WTC11 (cell line): Measurements from ENCODE around the gene SLCO1C1. TPM values are rescaled to one million over a fixed set of nuclear protein-coding genes. Genes with fewer than 3 reads are reported as not detected.

Source experiments
- ATAC-seq: fragments of 200-7000 bp; cut with Tn5 transposase; 2 replicates; pipeline ENCODE4 v1.10.0; 2021; ENCODE audit warnings: mild to moderate bottlenecking, moderate library complexity
- CTCF ChIA-PET: fragments of 300-600 bp; sonication (Branson Sonifier 250); formaldehyde crosslinking; loops from one replicate; lab custom pipeline; 2021; ENCODE audit warnings: antibody characterized with exemption; lab: Charles Lee
- POLR2A ChIA-PET: fragments of 350-600 bp; sonication (Branson Sonifier 250); formaldehyde crosslinking; loops from one replicate; lab custom pipeline; 2021; ENCODE audit warnings: antibody characterized with exemption; lab: Charles Lee
- DNase-seq: peaks from one replicate; pipeline ENCODE4 v3.0.0; 2021; ENCODE audit warnings: low spot score
- H3K27ac Mint-ChIP-seq: 2 replicates; pipeline ENCODE4 v1.8.0; 2021; ENCODE audit warnings: mixed read lengths
- H3K27me3 Mint-ChIP-seq: 2 replicates; pipeline ENCODE4 v1.8.0; 2021; ENCODE audit warnings: low read depth, mild to moderate bottlenecking, moderate library complexity, mixed read lengths
- H3K36me3 Mint-ChIP-seq: 2 replicates; pipeline ENCODE4 v1.8.0; 2021; ENCODE audit warnings: mixed read lengths
- H3K4me1 Mint-ChIP-seq: 2 replicates; pipeline ENCODE4 v1.8.0; 2022; ENCODE audit warnings: mixed read lengths
- H3K4me3 Mint-ChIP-seq: 2 replicates; pipeline ENCODE4 v1.8.0; 2021; ENCODE audit warnings: mild to moderate bottlenecking, moderate library complexity, mixed read lengths
- H3K9me3 Mint-ChIP-seq: 2 replicates; pipeline ENCODE4 v1.8.0; 2021; ENCODE audit warnings: mixed read lengths
- CREB1 ChIP-seq: sonication (generic); formaldehyde crosslinking; IDR thresholded peaks from 2 replicates; pipeline ENCODE4 v1.8.0; 2023; ENCODE audit warnings: mild to moderate bottlenecking, missing genetic modification reagents
- ESRRA ChIP-seq: sonication (generic); formaldehyde crosslinking; IDR thresholded peaks from 2 replicates; pipeline ENCODE4 v1.8.1; 2022; ENCODE audit warnings: mild to moderate bottlenecking, missing genetic modification reagents, borderline replicate concordance
- GABPB1 ChIP-seq: sonication (generic); formaldehyde crosslinking; IDR thresholded peaks from 2 replicates; pipeline ENCODE4 v1.8.1; 2023; ENCODE audit warnings: mild to moderate bottlenecking, missing genetic modification reagents
- GTF2I ChIP-seq: fragments of 250-450 bp; sonication (Bioruptor Pico); conservative IDR thresholded peaks from 2 replicates; pipeline ENCODE4 v1.4.0; 2021; ENCODE audit warnings: mild to moderate bottlenecking
- HMGA2 ChIP-seq: fragments of 250-450 bp; sonication (Bioruptor Pico); IDR thresholded peaks from 2 replicates; pipeline ENCODE4 v1.4.0; 2021; ENCODE audit warnings: mild to moderate bottlenecking, moderate library complexity
- JAZF1 ChIP-seq: fragments of 250-450 bp; sonication (Bioruptor Pico); IDR thresholded peaks from 2 replicates; pipeline ENCODE4 v1.9.0; 2021; ENCODE audit warnings: moderate library complexity, mild to moderate bottlenecking, inconsistent platforms
- JUN ChIP-seq: sonication (generic); formaldehyde crosslinking; IDR thresholded peaks from 2 replicates; pipeline ENCODE4 v1.8.0; 2023; ENCODE audit warnings: mild to moderate bottlenecking, missing genetic modification reagents
- NFYB ChIP-seq: sonication (generic); formaldehyde crosslinking; conservative IDR thresholded peaks from 2 replicates; pipeline ENCODE4 v1.8.0; 2022; ENCODE audit warnings: low read depth, missing genetic modification reagents
- NR1H2 ChIP-seq: sonication (generic); formaldehyde crosslinking; IDR thresholded peaks from 2 replicates; pipeline ENCODE4 v1.9.0; 2021; ENCODE audit warnings: mild to moderate bottlenecking, moderate library complexity, missing genetic modification reagents
- NR3C1 ChIP-seq: sonication (generic); formaldehyde crosslinking; conservative IDR thresholded peaks from 2 replicates; pipeline ENCODE4 v1.8.1; 2023; ENCODE audit warnings: low read depth, mild to moderate bottlenecking, missing genetic modification reagents
- PRDM15 ChIP-seq: sonication (generic); formaldehyde crosslinking; IDR thresholded peaks from 2 replicates; pipeline ENCODE4 v1.8.0; 2022; ENCODE audit warnings: missing genetic modification reagents
- PREB ChIP-seq: sonication (generic); formaldehyde crosslinking; IDR thresholded peaks from 2 replicates; pipeline ENCODE4 v1.8.1; 2022; ENCODE audit warnings: mild to moderate bottlenecking, missing genetic modification reagents, moderate library complexity, borderline replicate concordance
- ZNF671 ChIP-seq: fragments of 250-450 bp; sonication (Bioruptor Pico); IDR thresholded peaks from 2 replicates; pipeline ENCODE4 v1.8.0; 2021; ENCODE audit warnings: mild to moderate bottlenecking
- total RNA-seq: library from RNA; stranded (reverse); gene quantifications from 3 replicates; pipeline ENCODE4 v1.2.3, GENCODE V29; 2021
- TF ChIP-seq, protein P1 (sequence below): sonication (generic); formaldehyde crosslinking; IDR thresholded peaks from 2 replicates; pipeline ENCODE4 v1.8.1; 2023; ENCODE audit warnings: mild to moderate bottlenecking, missing genetic modification reagents, moderate library complexity
- TF ChIP-seq, protein P2 (sequence below): sonication (generic); formaldehyde crosslinking; IDR thresholded peaks from 2 replicates; pipeline ENCODE4 v1.8.1; 2023; ENCODE audit warnings: mild to moderate bottlenecking, missing genetic modification reagents, borderline replicate concordance
- TF ChIP-seq, protein P3 (sequence below): sonication (generic); formaldehyde crosslinking; IDR thresholded peaks from 2 replicates; pipeline ENCODE4 v1.8.1; 2022; ENCODE audit warnings: missing genetic modification reagents, borderline replicate concordance
- TF ChIP-seq, protein P4 (sequence below): fragments of 250-450 bp; sonication (Bioruptor Pico); IDR thresholded peaks from 2 replicates; pipeline ENCODE4 v1.9.0; 2021; ENCODE audit warnings: mild to moderate bottlenecking

SLCO1C1 gene
- total RNA-seq, 1 experiment from 2014 or later, result not detected

DNA sequence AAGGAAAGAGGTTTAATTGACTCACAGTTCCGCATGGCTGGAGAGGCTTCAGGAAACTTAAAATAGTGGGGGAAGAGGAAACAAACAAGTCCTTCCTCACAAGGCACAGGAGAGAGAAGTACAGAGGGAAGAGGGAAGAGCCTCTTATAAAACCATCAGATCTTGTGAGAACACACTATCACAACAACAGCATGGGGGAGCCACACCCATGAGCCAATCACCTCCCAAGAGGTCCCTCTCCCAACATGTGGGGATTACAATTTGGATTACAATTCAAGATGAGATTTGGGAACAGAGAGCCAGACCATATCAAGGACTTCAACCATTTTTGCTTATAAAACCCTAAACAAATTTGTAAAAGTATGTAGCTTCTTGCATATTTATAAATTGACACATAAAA is 45.8 kb downstream of the SLCO1C1 start:
- CTCF ChIA-PET, result no interaction called here
- DNase-seq, result no peak
- no peaks in the 10 kb centered on the region; the same call in 1 of the 2 replicates for H3K27me3 Mint-ChIP-seq
- H3K36me3 Mint-ChIP-seq, result no peaks in the 10 kb centered on the region
- ATAC-seq, result 0 out of 2 replicates have a peak, but pooled peaks have one; percentile 38
- H3K4me1 Mint-ChIP-seq, result 0 out of 2 replicates have a peak, but pooled peaks cover 3% of the 10 kb centered on the region
- POLR2A ChIA-PET, result no interaction called here
- TF ChIP-seq, protein P1, sequence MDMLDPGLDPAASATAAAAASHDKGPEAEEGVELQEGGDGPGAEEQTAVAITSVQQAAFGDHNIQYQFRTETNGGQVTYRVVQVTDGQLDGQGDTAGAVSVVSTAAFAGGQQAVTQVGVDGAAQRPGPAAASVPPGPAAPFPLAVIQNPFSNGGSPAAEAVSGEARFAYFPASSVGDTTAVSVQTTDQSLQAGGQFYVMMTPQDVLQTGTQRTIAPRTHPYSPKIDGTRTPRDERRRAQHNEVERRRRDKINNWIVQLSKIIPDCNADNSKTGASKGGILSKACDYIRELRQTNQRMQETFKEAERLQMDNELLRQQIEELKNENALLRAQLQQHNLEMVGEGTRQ (CRISPR knock-in tag), result no peak
- TF ChIP-seq NR1H2 (CRISPR knock-in tag), result no peak
- no peak for TF ChIP-seq CREB1 (CRISPR knock-in tag)
- no peak for TF ChIP-seq HMGA2
- no peak for TF ChIP-seq JAZF1 (CRISPR knock-in tag)
- no peak for TF ChIP-seq PRDM15 (CRISPR knock-in tag)
- TF ChIP-seq, all 79 proteins: peak for 0
- no peaks in the 10 kb centered on the region for H3K9me3 Mint-ChIP-seq
- H3K27ac Mint-ChIP-seq, result no peak overlapping the region
- H3K4me3 Mint-ChIP-seq, result no peak overlapping the region

GRCh38 chr12:20748198-20748597 is 53.1 kb downstream of the SLCO1C1 start:
- Mint-ChIP-seq H3K27me3 (no peaks in the 10 kb centered on the region), H3K36me3 (no peaks in the 10 kb centered on the region), H3K27ac (no peak overlapping the region), H3K4me3 (no peak overlapping the region), H3K9me3 (peaks cover 1% of the 10 kb centered on the region; the same call in 1 of the 2 replicates), H3K4me1 (no peaks in the 10 kb centered on the region)
- ATAC-seq (no peak), DNase-seq (no peak)
- ChIA-PET CTCF (no interaction called here), POLR2A (no interaction called here)
- TF ChIP-seq, protein P2, sequence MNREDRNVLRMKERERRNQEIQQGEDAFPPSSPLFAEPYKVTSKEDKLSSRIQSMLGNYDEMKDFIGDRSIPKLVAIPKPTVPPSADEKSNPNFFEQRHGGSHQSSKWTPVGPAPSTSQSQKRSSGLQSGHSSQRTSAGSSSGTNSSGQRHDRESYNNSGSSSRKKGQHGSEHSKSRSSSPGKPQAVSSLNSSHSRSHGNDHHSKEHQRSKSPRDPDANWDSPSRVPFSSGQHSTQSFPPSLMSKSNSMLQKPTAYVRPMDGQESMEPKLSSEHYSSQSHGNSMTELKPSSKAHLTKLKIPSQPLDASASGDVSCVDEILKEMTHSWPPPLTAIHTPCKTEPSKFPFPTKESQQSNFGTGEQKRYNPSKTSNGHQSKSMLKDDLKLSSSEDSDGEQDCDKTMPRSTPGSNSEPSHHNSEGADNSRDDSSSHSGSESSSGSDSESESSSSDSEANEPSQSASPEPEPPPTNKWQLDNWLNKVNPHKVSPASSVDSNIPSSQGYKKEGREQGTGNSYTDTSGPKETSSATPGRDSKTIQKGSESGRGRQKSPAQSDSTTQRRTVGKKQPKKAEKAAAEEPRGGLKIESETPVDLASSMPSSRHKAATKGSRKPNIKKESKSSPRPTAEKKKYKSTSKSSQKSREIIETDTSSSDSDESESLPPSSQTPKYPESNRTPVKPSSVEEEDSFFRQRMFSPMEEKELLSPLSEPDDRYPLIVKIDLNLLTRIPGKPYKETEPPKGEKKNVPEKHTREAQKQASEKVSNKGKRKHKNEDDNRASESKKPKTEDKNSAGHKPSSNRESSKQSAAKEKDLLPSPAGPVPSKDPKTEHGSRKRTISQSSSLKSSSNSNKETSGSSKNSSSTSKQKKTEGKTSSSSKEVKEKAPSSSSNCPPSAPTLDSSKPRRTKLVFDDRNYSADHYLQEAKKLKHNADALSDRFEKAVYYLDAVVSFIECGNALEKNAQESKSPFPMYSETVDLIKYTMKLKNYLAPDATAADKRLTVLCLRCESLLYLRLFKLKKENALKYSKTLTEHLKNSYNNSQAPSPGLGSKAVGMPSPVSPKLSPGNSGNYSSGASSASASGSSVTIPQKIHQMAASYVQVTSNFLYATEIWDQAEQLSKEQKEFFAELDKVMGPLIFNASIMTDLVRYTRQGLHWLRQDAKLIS, result no peak
- TF ChIP-seq NFYB (CRISPR knock-in tag) (no peak), GTF2I (no peak), PRDM15 (CRISPR knock-in tag) (no peak), JUN (no peak), GABPB1 (CRISPR knock-in tag) (no peak), PREB (no peak), NR3C1 (no peak), ZNF671 (CRISPR knock-in tag) (no peak), ESRRA (no peak)
- TF ChIP-seq, protein P3, sequence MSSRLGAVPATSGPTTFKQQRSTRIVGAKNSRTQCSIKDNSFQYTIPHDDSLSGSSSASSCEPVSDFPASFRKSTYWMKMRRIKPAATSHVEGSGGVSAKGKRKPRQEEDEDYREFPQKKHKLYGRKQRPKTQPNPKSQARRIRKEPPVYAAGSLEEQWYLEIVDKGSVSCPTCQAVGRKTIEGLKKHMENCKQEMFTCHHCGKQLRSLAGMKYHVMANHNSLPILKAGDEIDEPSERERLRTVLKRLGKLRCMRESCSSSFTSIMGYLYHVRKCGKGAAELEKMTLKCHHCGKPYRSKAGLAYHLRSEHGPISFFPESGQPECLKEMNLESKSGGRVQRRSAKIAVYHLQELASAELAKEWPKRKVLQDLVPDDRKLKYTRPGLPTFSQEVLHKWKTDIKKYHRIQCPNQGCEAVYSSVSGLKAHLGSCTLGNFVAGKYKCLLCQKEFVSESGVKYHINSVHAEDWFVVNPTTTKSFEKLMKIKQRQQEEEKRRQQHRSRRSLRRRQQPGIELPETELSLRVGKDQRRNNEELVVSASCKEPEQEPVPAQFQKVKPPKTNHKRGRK (CRISPR knock-in tag), result no peak
- TF ChIP-seq, protein P4, sequence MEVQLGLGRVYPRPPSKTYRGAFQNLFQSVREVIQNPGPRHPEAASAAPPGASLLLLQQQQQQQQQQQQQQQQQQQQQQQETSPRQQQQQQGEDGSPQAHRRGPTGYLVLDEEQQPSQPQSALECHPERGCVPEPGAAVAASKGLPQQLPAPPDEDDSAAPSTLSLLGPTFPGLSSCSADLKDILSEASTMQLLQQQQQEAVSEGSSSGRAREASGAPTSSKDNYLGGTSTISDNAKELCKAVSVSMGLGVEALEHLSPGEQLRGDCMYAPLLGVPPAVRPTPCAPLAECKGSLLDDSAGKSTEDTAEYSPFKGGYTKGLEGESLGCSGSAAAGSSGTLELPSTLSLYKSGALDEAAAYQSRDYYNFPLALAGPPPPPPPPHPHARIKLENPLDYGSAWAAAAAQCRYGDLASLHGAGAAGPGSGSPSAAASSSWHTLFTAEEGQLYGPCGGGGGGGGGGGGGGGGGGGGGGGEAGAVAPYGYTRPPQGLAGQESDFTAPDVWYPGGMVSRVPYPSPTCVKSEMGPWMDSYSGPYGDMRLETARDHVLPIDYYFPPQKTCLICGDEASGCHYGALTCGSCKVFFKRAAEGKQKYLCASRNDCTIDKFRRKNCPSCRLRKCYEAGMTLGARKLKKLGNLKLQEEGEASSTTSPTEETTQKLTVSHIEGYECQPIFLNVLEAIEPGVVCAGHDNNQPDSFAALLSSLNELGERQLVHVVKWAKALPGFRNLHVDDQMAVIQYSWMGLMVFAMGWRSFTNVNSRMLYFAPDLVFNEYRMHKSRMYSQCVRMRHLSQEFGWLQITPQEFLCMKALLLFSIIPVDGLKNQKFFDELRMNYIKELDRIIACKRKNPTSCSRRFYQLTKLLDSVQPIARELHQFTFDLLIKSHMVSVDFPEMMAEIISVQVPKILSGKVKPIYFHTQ (CRISPR knock-in tag), result no peak
